ENCODE measurements around the gene DNER.

- TF ChIP-seq CTCF (IDR thresholded peaks at IDR 0.05) (no peak), POLR2A (IDR thresholded peaks at IDR 0.05) (no peak), POLR2AphosphoS5 (IDR thresholded peaks at IDR 0.05) (no peak)
These were observed 194.5 kb downstream of the DNER start for GRCh38 chr2:229519655-229520430.
